ENCODE measurements around the gene LRRTM4. TPM values are rescaled to one million over a fixed set of nuclear protein-coding genes. Genes with fewer than 3 reads are reported as not detected.
A peak's percentile ranks its signal among the peaks of the same experiment; 100 is the strongest.

LRRTM4 gene
- total RNA-seq, 1 experiment from 2014 or later = 0.13 TPM

GRCh38 chr2:77459840-77460239 lies 62.3 kb downstream of the LRRTM4 start:
- no peak for TF ChIP-seq EZH2 (IDR thresholded peaks at IDR 0.05; ENCODE audit: borderline replicate concordance, low read depth, low read length, poor library complexity, severe bottlenecking)
- no peak for TF ChIP-seq CTCF (conservative IDR thresholded peaks at IDR 0.05; ENCODE audit: low read depth, low read length)
- CTCF ChIA-PET = no interaction called here
- BruUV-seq (replicated peaks) = no TSS peak

DNA sequence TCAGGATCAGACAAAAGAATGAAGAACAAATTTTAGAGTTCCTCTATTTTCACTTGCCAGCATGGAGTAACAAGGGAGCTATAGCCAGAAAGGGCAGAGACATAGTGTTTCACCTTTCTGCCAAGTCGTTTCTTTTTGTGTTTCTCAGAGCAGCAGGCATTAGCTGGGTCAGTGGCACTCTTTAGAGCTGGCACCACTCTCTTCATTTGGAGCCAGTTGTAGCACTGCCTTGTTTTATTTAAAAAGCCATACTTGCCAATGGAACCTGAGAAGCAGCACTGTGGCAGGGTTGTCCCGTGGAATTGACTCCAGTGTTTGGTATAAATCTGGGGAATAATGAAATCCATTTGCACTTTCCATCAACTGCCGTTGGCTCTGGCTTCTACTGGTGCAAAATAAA lies 64.0 kb downstream of the LRRTM4 start:
- intact Hi-C loops (cut with micrococcal nuclease; ENCODE audit: unreplicated experiment) = no loop called here
- H3K9me3 ChIP-seq (ENCODE audit: low read depth, low read length, poor library complexity, severe bottlenecking) = no peaks in the 10 kb centered on the region
- H3K4me3 ChIP-seq (ENCODE audit: low read depth, low read length, poor library complexity, severe bottlenecking) = no peak overlapping the region
- BruUV-seq (replicated peaks) = no TSS peak
- H3K27ac ChIP-seq (ENCODE audit: low read depth, low read length, poor library complexity, severe bottlenecking) = no peak overlapping the region
- CTCF ChIA-PET = interaction anchor here (0.6 kb wide), 1 partner anchor 1743 kb away, joined by 4 read pairs; no protein-coding TSS in a partner anchor
- no peak for DNase-seq (ENCODE audit: low spot score)
- TF ChIP-seq EZH2 (IDR thresholded peaks at IDR 0.05; ENCODE audit: borderline replicate concordance, low read depth, low read length, poor library complexity, severe bottlenecking) (no peak), CTCF (conservative IDR thresholded peaks at IDR 0.05; ENCODE audit: low read depth, low read length) (no peak)
- H3K36me3 ChIP-seq (ENCODE audit: insufficient read depth, low read length, poor library complexity, severe bottlenecking) = no peaks in the 10 kb centered on the region
- POLR2A ChIA-PET (ENCODE audit: low non-redundant PET) = no interaction called here
- no peaks in the 10 kb centered on the region for H3K27me3 ChIP-seq (replicated peaks; ENCODE audit: insufficient read depth, low read depth, low read length, poor library complexity)
- H3K4me1 ChIP-seq (ENCODE audit: insufficient read depth, low read length, poor library complexity, severe bottlenecking) = no peaks in the 10 kb centered on the region

More at GRCh38 chr2:77459840-77460239, 62.3 kb downstream of the LRRTM4 start:
- intact Hi-C loops (cut with micrococcal nuclease; ENCODE audit: unreplicated experiment) = no loop called here
- H3K4me3 ChIP-seq (ENCODE audit: low read depth, low read length, poor library complexity, severe bottlenecking) = no peak overlapping the region
- DNase-seq (ENCODE audit: low spot score) = peak; percentile 22
- H3K36me3 ChIP-seq (ENCODE audit: insufficient read depth, low read length, poor library complexity, severe bottlenecking) = no peaks in the 10 kb centered on the region
- no peaks in the 10 kb centered on the region for H3K9me3 ChIP-seq (ENCODE audit: low read depth, low read length, poor library complexity, severe bottlenecking)
- no peak overlapping the region for H3K27ac ChIP-seq (ENCODE audit: low read depth, low read length, poor library complexity, severe bottlenecking)
- POLR2A ChIA-PET (ENCODE audit: low non-redundant PET) = no interaction called here
- H3K27me3 ChIP-seq (replicated peaks; ENCODE audit: insufficient read depth, low read depth, low read length, poor library complexity) = no peaks in the 10 kb centered on the region
- H3K4me1 ChIP-seq (ENCODE audit: insufficient read depth, low read length, poor library complexity, severe bottlenecking) = no peaks in the 10 kb centered on the region

DNA sequence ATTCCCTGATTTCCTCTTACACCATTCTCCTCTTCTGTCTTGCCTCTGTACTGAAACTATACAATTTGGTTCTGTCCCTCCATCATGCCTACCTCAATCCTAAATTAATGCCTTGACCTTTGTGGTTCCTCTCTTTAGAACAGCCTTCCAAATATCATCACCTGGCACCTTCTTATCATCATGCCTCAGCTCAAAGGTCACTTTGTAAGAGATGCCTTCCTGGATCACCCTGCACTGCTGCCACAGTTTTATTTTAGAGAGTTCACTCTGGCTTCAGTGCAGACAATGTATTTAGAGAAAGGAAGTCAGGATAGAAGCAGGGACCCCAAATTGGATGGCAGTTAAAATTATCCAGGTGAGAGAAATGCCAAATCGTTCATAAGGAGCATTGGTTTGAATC lies 64.5 kb downstream of the LRRTM4 start:
- POLR2A ChIA-PET (ENCODE audit: low non-redundant PET) = no interaction called here

More for the DNA sequence above, 64.5 kb downstream of the LRRTM4 start:
- CTCF ChIA-PET = no interaction called here
- DNase-seq (ENCODE audit: low spot score) = no peak
- no peaks in the 10 kb centered on the region for H3K36me3 ChIP-seq (ENCODE audit: insufficient read depth, low read length, poor library complexity, severe bottlenecking)
- TF ChIP-seq CTCF (conservative IDR thresholded peaks at IDR 0.05; ENCODE audit: low read depth, low read length) (no peak), EZH2 (IDR thresholded peaks at IDR 0.05; ENCODE audit: borderline replicate concordance, low read depth, low read length, poor library complexity, severe bottlenecking) (no peak)
- no peak overlapping the region for H3K4me3 ChIP-seq (ENCODE audit: low read depth, low read length, poor library complexity, severe bottlenecking)
- intact Hi-C loops (cut with micrococcal nuclease; ENCODE audit: unreplicated experiment) = no loop called here
- no peaks in the 10 kb centered on the region for H3K9me3 ChIP-seq (ENCODE audit: low read depth, low read length, poor library complexity, severe bottlenecking)
- no TSS peak for BruUV-seq (replicated peaks)
- no peak overlapping the region for H3K27ac ChIP-seq (ENCODE audit: low read depth, low read length, poor library complexity, severe bottlenecking)
- no peaks in the 10 kb centered on the region for H3K4me1 ChIP-seq (ENCODE audit: insufficient read depth, low read length, poor library complexity, severe bottlenecking)
- no peaks in the 10 kb centered on the region for H3K27me3 ChIP-seq (replicated peaks; ENCODE audit: insufficient read depth, low read depth, low read length, poor library complexity)

Measured in A673 (cell line).